HL-60/S4 treated with phorbol 12-myristate 13-acetate at 8.2 ng/mL for 4 days and 3 days (cell line): ENCODE measurements around the gene CRABP2.

Experiments used
- in situ Hi-C: fragments of 300-500 bp; cut with MboI; formaldehyde crosslinking; loops from 2 replicates; pipeline ENCODE4 v1.15.0; 2022; ENCODE audit warnings: low sequenced_read_pairs

Gene CRABP2

DNA sequence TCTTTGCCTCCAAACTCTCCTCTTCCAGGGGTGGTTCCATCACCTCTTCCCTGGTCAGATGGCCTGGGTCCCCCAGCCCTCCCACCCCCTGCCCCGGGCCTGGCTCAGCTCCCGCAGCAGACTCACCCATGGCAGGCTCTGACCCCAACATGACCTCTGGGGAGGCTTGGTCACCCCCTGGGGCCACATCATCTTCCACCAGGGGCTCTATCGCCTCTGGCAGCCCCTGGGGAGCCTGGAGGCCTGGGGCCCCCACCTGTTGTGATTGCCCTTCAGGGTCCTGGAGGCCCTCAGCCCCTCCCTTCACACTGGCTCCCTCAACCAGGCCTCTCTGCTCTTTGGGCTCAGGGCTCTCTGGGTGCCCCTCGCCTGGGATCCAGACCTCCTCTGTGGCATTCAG lies 34.6 kb downstream of the CRABP2 start:
- in situ Hi-C loops = no loop called here

DNA sequence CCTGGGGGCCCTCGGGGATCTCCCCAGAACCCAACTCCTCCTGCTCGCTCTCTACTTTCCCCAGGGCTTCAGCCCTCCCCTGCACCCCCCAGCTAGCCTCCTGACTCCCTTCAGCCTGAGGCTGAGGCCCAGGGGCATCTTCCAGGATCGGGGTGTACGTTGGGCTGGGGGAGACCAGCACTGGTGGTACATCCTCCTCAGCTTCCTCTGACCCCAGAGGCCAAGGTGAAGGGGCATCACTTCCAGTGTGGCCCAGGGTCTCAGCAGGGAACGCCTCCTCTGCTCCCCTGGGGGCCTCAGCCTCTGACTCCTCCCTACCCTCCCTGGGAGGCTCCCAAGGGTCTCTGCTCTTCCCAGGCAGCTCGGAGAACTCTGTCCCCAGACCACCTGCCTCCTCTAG lies 35.0 kb downstream of the CRABP2 start:
- in situ Hi-C loops = no loop called here

DNA sequence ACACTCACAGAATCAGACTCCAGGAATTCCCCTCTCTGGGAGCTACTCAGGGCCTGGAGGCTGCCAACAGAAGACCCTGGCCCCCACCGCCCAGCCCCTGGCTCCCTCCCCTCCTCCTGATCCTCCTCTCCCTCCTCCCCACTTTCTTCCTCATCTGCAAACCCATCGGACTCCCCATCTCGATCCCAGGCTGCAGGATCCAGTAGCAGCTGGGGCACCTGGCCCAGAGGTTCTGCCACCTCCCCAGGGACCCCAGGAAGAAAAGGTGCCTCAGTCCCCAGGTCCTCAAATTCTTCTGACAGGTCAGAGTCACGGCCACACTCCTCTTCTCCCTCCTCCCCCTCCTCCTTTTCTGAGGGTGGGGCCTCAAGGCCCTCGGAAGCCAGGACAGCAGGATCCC lies 35.6 kb downstream of the CRABP2 start:
- in situ Hi-C loops = no loop called here

DNA sequence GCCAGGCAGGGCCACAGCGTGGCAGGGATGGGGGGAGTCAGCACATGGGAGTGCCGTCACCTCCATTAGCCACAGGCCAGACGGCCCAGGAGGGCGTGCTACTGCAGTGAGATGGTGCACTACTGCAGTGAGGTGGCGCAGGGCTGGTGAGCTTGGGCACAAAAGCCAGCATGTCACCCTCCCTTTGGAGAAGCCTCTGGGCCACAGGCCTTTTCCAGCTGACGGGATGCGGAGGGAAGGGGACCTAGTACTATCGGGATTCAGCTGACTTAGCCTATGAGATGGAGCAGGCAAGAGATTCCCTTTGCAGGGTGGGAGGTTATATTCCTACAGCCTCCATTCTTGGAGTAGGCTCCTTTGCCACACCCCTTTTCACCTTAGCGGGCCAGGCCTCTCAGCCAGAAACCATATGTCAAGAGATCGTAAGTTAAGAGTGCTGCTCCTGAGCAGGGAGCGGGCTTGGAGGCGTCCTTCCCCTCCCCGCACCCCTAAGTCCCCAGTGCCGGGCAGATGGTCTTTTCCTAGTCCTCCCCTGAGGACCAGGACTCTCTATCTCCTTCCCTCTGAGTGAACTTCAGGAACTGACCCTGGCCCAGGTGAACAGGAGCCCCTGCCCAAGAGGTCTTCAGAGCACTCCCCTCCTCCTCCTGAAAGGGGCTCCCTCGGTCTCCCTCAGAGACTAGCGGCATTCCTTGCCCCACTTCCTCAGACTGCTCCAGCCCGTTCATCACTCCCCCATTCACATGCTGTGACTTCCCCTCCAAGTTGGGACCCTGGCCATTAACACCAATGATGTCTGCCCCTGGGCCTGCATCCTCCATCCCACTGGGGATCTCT lies 36.4 kb downstream of the CRABP2 start:
- in situ Hi-C loops = no loop called here

DNA sequence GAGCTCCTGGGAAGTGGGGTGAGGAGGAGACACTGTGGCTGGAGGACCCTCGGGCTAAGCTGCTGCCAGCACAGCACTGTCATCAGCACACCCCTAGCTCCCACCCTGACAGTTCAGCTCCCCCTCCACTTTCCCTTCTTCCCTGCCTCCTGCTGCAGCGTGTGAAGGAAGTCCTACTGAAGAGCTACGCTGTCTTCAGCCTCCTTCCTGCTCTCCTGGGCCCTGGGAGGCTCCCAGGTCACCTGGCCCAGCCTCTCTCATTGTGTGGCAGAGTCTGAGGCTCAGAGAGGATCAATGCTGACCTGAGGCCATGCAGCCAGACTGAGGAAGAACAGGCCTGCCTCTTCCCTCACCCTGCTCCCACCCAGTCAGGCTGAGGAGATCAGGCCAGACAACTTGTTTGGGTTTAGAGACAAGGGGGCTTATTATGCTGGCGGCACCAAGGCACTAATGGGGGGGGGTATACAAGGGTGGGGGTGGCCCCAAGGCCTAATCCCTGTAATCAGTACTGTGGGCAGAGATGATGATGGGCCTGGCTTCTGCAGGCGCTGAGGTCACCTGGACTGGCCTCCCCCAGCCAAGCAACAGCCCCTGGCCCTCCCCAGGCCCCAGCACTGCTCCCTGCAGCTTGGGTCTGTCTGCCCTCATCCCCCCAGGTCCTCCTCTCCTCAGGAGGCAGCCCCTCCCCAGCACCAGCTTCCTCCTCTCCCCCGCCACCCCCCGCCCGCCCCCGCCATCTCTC lies 37.2 kb downstream of the CRABP2 start:
- in situ Hi-C loops = no loop called here

DNA sequence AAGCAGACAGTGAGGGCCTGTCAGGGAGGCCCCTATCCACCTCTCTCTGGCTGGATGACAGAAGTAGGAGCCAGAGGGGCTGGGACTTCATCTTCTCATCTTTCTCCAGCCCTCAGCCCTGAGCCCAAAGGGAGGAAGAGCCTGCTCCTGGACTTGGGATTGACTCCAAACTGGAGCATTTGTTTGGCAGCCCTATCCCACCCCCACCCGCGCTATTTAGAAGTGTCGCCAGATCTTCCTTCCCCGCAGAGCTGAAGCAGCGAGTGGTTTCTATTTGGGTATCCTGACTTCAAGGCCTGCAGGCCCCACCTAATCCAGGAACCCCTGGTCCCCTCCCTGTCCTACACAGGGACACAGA lies 37.8 kb downstream of the CRABP2 start:
- in situ Hi-C loops = no loop called here

DNA sequence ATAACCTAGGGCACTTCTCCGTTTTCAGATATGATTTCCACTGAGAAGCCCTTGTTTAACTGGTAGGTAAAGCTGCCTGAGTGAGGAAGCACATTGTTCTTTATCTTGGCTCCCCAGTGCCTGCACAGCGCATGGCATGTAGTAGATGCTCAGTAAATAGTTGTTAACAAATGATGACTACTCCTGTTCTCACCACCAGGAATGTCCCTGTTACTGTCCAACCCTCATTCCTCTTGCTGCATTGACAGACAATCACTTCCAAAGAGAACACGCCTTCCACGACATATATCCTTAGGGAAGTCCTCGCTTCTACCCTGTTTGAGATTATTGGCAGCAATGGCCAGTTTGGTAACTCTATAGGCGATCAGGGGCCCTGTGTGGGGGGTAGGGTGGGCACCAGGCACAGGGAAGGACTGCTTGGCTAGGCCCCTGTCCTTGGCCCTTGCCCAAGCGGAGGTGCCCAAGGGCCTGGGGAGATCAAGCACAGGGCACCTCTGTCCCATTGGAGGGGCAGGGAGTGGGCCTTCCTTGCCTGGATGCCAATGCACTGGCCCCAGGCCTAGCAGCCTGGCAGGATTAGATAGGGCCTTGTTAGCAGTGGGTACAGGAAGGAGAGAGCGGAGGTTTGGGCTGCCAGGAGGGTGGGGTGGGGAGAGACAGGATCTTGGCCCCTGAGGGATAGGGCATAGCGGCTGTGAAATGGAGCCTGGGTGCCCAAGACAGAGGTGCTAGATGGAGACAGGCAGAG lies 38.3 kb downstream of the CRABP2 start:
- in situ Hi-C loops = no loop called here

DNA sequence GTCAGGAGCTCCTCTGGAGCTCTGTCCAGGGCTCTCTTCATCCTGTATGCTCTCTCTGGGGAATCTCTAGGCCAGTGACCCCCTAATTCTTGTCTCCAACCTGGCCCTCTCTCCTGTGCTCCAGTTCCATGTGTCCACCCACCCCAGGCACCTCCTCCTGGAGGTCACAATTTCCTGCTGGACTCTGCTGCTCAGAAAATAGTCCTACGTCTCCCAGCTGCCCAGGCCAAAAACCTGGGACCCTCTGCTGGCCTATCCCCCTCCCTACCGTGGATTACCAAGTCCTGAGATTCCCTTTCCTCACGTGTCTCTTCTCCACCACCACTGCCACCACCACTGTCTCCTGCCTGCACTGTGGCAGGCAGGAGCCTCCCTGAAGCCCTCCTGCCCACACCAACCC lies 39.8 kb downstream of the CRABP2 start:
- in situ Hi-C loops = no loop called here

DNA sequence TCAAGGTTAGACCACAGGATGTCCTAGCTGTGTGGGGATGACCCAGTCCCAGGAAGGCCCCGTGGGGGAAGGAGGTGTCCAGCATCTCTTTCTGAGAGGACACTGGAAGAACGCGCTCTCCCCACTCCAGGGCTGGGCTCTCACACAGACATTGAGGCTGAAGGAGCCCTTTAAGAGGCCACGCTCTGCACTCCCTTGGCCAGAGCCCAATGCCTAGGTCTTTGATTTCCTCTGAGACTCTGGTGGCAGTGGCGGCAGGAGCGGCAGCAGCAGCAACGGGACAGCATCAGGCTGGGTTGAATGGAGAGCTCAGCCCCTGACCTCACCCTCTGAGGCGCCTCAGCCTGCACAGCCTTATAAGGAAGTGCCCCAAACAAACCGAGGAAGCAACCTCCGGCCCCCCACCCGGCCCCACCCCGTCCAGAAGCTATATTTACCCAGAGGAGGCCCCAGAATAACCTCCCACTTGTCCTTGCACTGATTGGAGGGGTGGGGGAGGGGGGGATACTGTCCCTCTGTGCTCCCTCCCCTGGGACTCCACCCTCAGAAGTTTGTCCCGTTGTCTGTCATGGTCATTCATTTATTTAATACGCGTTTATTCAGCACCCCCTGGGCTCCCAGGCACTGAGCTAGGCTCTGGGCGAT lies 40.5 kb downstream of the CRABP2 start:
- in situ Hi-C loops = no loop called here

DNA sequence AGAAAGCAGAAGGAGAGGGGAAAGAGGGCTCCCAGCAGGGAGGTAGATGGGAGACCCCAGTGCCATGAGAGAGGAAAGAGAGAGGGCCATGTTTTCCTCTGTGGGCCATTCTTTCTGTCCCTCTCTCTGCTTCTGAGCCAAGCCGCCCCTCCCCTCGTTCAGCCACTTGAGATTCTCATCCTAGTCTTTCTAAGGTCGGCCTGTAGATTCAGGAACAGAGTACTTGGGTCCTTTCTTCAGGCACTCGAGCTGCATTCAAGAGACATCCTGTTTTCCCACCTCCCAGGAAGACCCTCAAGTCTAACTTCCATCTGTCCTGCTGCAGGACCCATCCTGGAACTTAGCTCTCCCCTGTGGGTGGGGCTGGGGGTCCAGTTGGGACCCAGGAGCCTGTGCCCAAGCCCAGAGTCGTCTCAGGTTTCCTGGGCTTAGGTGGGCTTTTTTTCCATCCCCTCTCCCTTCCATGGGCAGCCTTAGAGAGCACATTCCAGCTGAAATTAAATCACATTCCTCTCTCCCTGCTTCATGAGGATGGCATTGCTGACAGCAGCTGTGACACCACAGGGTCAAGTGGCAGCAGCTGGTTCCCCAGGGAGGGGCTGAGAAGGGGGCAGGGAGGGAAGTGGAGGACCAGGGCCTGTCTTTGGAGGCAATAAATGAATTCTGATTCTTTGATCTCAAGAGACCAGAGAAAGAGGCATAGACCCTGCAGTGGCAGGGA lies 41.2 kb downstream of the CRABP2 start:
- in situ Hi-C loops = no loop called here

DNA sequence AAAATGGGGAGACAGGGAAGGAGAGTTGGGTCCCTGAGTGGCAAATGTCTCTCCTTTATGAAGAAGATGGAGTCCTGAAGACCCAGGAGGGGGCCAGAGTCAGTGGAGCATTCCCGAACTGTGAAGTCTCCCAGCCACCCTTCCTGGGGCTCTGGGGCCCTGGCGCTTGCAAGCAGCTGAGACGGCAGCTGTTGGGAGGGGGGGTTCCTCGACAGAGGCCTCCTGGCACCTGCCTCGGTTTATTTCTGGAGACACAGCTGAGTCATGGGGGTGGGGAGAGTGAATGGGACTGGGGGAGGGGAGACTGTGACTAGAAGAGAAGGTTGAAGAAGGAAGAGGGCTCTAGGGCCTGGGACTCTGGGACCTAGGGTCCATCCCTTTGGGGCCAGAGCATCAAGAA lies 42.2 kb downstream of the CRABP2 start:
- in situ Hi-C loops = no loop called here

DNA sequence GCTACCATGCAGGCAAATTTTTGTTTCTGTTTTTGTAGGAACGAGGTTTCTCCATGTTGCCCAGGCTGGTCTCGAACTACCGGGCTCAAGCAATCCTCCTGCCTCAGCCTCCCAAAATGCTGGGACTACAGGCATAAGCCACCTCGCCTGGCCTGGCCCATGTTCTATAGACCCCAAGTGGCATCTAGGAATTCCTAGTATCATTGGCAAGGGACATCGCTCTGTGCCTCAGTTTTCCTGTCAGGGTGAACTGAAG lies 42.7 kb downstream of the CRABP2 start:
- in situ Hi-C loops = no loop called here

DNA sequence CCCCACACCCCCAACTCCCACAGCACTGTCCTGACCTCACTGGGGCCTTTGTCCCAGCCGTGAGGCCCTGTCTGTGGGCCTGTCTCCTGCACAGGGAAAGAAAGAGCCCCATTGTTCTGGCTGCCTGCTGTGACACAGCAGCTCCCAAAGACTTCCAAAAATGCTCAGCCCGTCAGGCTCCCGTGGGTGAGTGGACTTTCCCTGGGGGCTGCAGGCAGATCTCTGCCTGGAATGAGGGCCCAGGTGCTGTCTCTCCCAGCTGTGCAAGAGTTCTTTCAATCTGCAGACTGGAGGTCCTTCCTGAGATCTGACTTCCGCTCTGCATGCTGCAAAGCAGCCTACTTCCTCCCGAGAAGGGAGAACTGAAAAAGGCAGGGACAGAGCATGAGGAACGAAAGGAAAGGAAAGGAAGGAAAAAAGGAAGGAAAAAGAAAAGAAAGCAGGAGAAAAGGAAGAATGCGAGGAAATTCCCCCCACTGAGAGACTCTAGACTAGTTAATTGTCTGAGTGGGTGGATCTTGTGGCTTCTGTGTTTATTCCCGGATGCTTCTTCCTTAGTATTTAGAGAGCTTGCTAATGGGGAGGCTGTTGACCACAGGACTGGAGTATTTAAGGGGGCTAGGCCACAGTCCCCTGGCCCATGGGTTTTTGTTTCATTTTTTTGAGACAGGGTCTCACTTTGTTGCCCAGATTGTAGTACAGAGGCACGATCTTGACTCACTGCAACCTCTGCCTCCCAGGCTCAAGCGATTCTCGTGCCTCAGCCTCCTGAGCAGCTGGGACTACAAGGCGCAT lies 43.2 kb downstream of the CRABP2 start:
- in situ Hi-C loops = no loop called here

DNA sequence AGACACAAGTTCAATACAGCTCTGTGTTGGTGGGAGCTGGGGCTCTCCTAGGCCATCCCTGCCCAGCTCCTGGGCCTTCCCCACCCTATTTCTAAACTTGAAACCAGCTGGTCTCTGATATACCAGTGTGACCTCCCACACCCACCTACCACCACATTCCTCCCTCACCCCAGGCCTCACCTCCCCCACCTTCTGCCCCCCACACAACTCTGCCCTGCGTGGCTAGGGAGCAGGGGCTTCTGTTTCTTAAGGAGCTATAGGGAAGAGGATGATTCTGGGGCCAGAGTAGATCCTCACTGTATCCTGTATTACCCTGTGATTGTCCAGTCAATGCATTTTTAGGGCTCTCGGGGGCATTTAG lies 44.7 kb downstream of the CRABP2 start:
- in situ Hi-C loops = no loop called here

DNA sequence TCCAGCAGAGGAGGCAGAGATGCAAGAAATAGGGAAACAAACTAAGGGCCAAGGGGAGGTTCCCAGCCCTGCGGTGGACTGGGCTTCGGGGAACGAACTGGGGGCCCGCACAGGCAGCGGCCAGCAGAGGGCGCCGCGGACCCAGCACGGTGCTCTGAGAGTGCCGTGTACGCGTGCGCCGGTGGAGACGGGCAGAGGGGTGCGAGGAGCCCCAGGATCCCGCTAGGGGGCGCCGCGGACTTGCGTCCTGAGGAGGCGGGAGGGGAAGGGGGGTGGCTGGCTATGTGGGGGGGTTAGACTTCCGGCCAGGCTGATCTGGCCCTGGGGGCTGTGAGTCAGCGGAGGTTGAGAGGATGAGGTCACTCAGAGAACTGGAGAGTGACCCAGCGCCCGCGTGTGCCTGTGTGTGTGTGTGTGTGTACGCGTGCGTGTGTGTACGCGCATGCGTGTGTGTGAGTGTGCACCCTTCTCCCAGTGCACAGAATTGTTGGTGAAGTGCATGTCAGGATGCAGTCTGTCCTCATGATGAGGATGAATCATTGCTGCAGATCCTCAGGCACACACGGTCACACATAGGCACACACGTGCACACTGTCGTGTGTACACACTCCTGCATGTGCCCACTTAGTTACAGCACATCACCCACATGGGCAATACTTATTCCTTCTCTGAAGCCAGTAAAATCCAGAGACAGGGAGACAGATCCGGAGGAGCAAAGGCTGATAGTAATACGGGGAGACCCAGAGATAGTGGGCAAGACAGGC lies 45.2 kb downstream of the CRABP2 start:
- in situ Hi-C loops = no loop called here

DNA sequence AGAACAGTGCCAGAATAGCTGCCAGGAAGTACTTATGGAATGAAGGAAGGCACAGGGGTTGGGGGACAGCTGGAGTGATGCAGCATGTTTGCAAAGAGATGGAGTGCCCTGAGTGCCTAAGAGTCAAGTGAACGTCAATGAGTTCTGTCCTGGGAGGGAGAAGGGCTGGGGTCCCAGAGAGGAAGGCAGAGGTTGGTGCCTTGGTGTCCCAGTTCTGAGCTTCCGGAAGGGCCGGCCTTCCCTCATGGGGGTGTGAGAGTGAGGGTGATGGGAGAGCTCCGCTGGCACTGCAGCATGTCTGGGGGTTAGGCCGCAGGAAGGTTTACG lies 45.8 kb downstream of the CRABP2 start:
- in situ Hi-C loops = no loop called here

DNA sequence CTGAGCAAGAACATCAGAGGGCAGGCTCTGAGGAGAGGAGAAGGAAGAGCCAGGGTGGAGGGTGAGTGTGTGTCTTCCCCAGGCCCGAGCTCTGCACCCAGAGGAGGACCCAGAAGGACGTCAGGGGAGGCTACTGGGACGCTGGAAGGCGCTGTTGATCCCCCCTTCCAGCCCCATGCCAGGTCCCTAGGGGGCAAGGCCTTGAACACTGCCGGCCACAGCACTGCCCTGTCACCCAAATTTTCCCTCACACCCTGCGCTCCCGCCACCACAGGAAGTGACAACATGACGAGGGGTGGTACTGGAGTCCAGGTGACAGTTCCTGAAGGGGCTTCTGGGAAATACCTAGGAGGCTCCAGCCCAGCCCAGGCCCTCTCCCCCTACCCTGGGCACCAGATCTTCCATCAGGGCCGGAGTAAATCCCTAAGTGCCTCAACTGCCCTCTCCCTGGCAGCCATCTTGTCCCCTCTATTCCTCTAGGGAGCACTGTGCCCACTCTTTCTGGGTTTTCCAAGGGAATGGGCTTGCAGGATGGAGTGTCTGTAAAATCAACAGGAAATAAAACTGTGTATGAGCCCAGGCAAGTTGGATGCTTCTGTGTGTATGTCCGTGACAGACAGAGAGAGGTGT lies 46.3 kb downstream of the CRABP2 start:
- in situ Hi-C loops = no loop called here

DNA sequence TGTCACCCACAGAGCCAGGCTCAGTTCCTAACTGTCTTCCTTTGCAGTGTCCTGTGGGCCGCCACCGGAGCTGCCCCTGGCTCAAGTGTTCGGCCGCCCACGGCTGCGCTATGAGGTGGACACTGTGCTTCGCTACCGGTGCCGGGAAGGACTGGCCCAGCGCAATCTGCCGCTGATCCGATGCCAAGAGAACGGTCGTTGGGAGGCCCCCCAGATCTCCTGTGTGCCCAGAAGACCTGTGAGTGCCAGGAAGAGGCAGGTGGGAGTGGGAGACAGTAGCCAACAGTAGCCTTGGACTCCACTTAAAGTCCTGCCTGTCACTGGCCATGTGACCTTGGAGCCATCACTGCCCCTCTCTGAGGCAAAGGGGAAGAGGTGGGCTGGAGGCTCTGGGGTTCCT lies 46.9 kb downstream of the CRABP2 start:
- in situ Hi-C loops = no loop called here

DNA sequence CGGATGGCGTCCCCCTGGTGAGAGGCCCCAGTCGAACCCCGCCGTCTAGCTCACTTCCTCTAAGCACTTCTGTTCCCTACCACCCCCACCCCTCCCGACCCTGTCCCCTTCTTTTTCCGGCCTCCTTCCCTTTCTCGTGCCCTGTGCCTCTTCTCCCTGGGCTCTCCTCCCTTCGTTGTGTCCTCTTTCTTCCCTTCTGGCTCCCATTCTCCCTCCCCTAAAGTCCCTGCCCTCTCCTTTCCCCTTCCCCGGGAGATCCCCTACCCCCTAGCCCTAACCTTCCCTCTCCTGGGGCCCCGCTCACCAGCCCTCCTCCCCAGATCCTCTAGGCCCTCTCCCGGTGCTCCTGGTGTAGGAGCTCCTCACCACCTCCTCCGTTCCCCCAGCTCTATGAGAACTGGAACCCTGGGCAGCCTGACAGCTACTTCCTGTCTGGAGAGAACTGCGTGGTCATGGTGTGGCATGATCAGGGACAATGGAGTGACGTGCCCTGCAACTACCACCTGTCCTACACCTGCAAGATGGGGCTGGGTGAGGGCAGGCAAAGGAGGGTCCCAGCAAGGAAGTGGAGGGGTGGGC lies 47.6 kb downstream of the CRABP2 start:
- in situ Hi-C loops = no loop called here
